ENCODE results near the gene COIL. TPM values are rescaled to one million over a fixed set of nuclear protein-coding genes. Genes with fewer than 3 reads are reported as not detected.
"Not testable (repeated sequence)": the region's sequence is repeated elsewhere in the genome, so short reads cannot be mapped to it uniquely, and the experiment has no call there.

Gene COIL
- 20.2 and 23.0 TPM in 2 replicates for total RNA-seq (2014; rRNA removed; shearing (Covaris generic))

GRCh38 chr17:56960596-56961538 lies at the start of gene COIL:
COIL (minus strand) TSS chr17:56961050; CDS start chr17:56961019, 31 bp downstream.
- DNase-seq (ENCODE audit: low spot score): peak; percentile 90

- no peak for DNase-seq (ENCODE audit: low spot score)
Measured at GRCh38 chr17:57010487-57010886, 49.6 kb upstream of the COIL start.

- DNase-seq (ENCODE audit: low spot score): peak; percentile 45
Measured at GRCh38 chr17:57009737-57010445, 49.0 kb upstream of the COIL start.

- no peak for DNase-seq (ENCODE audit: low spot score)
Measured at GRCh38 chr17:57008958-57009357, 48.1 kb upstream of the COIL start.

GRCh38 chr17:57006040-57006439 lies 45.2 kb upstream of the COIL start:
- no peak for DNase-seq (ENCODE audit: low spot score)

- DNase-seq (ENCODE audit: low spot score): no peak
Measured at GRCh38 chr17:57004944-57005579, 44.2 kb upstream of the COIL start.

- DNase-seq (ENCODE audit: low spot score): no peak
Measured at GRCh38 chr17:57002904-57003303, 42.1 kb upstream of the COIL start.

GRCh38 chr17:57001541-57001940 lies 40.7 kb upstream of the COIL start:
- DNase-seq (ENCODE audit: low spot score): no peak

- DNase-seq (ENCODE audit: low spot score): no peak
Measured at GRCh38 chr17:56997313-56997712, 36.5 kb upstream of the COIL start.

- DNase-seq (ENCODE audit: low spot score): no peak
Measured at GRCh38 chr17:56995766-56996165, 34.9 kb upstream of the COIL start.

GRCh38 chr17:56994009-56994792 lies 33.4 kb upstream of the COIL start:
- DNase-seq (ENCODE audit: low spot score): no peak

GRCh38 chr17:56992364-56992763 lies 31.5 kb upstream of the COIL start:
- no peak for DNase-seq (ENCODE audit: low spot score)

- DNase-seq (ENCODE audit: low spot score): no peak
Measured at GRCh38 chr17:56988901-56989572, 28.2 kb upstream of the COIL start.

GRCh38 chr17:56987283-56987834 lies 26.5 kb upstream of the COIL start:
- DNase-seq (ENCODE audit: low spot score): no peak

- no peak for DNase-seq (ENCODE audit: low spot score)
Measured at GRCh38 chr17:56985371-56986162, 24.7 kb upstream of the COIL start.

- no peak for DNase-seq (ENCODE audit: low spot score)
Measured at GRCh38 chr17:56983366-56983765, 22.5 kb upstream of the COIL start.

GRCh38 chr17:56982312-56982711 lies 21.5 kb upstream of the COIL start:
- DNase-seq (ENCODE audit: low spot score): no peak

GRCh38 chr17:56980526-56980925 lies 19.7 kb upstream of the COIL start:
- DNase-seq (ENCODE audit: low spot score): not testable (repeated sequence)

- DNase-seq (ENCODE audit: low spot score): no peak
Measured at GRCh38 chr17:56979091-56979480, 18.2 kb upstream of the COIL start.
